Measurements from ENCODE around the gene ZRANB3.

The ZRANB3 gene

DNA sequence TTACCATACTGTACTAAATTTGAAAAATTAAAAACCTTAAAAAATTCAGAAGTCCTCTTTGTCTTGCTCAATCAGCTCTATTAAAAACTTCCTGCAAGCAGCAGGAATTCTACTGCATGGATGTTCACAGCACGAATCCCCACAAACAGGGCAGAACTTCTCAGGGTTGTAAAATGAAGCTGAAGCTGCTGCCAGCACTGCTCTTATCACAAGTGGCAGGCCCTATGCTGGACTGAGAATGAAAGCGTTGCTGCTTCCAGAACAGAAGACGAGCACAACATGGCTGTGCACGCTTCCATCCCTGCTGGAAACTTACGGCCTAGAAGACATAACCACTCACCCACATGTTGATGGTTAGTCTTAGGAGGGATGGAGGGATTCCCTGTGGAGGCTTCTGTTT is 345.0 kb downstream of the ZRANB3 start:
- TF ChIP-seq, protein P1, sequence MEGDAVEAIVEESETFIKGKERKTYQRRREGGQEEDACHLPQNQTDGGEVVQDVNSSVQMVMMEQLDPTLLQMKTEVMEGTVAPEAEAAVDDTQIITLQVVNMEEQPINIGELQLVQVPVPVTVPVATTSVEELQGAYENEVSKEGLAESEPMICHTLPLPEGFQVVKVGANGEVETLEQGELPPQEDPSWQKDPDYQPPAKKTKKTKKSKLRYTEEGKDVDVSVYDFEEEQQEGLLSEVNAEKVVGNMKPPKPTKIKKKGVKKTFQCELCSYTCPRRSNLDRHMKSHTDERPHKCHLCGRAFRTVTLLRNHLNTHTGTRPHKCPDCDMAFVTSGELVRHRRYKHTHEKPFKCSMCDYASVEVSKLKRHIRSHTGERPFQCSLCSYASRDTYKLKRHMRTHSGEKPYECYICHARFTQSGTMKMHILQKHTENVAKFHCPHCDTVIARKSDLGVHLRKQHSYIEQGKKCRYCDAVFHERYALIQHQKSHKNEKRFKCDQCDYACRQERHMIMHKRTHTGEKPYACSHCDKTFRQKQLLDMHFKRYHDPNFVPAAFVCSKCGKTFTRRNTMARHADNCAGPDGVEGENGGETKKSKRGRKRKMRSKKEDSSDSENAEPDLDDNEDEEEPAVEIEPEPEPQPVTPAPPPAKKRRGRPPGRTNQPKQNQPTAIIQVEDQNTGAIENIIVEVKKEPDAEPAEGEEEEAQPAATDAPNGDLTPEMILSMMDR (conservative IDR thresholded peaks at IDR 0.05; ENCODE audit: low read depth, low read length), result no peak
- H3K4me3 ChIP-seq (ENCODE audit: low read length), result no peak overlapping the region

DNA sequence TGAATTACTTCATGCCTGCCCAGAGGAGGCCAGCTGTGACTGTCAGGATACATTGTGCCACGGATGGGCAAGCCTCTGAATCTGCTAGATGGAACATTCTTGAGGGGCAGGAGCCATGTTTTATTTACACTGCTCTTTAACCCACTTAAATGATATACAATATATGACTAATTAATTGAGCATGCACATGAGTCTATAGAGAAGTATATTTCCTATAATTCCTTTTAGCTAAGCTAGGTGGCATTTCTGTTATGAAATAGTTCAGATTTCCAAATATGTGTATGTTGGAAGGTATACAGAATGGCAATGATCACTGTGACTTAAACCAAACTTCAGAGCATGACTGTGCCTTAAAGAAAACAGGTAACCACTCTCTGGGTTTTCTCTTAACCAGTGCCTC is 347.2 kb downstream of the ZRANB3 start:
- TF ChIP-seq, protein P1 (conservative IDR thresholded peaks at IDR 0.05; ENCODE audit: low read depth, low read length), result no peak
- DNase-seq (ENCODE audit: low read depth), result no peak
- H3K4me3 ChIP-seq (ENCODE audit: low read length), result no peak overlapping the region

More for the DNA sequence above, 345.0 kb downstream of the ZRANB3 start:
- DNase-seq (ENCODE audit: low read depth), result no peak

DNA sequence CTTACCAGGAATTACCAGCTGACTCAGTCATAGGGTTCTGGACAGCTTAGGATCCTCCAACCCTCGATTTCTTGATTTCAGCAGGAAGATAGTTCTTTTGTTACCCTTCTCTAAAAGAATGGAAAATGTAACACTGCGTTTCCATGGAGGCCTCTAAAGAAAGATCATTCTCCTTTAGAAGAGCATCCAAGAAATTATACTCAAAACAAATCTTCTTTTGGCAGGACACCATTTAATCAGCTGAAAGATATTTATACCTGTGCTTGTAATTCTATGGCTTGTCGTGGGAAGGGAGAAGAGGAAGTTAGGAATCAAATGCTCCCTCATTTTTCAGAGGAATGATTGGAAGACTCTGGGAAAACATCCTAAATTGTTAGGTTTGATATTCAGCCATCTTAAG is 348.4 kb downstream of the ZRANB3 start:
- no peak overlapping the region for H3K4me3 ChIP-seq (ENCODE audit: low read length)
- TF ChIP-seq, protein P1 (conservative IDR thresholded peaks at IDR 0.05; ENCODE audit: low read depth, low read length), result no peak
- DNase-seq (ENCODE audit: low read depth), result no peak

DNA sequence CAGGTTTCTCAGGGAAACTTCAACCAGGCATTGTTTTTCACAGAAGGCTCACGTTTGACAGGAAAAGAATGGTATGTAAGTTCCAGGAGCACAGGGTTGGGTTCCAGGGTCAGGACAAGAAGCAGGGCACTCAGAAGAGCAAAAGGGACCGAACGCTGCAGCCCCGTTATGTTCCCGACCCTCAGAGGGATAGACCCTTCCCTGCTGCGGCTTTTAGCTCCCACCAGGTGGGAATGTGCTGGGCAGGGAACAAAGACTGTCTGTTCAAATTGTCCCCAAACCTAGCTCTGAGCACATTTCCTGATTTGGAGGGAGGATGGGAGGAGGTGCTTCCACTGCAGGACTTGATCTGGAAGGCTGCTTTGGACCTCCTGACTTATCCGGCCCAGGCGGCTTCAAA is 348.8 kb downstream of the ZRANB3 start:
- TF ChIP-seq, protein P1 (conservative IDR thresholded peaks at IDR 0.05; ENCODE audit: low read depth, low read length), result no peak
- no peak overlapping the region for H3K4me3 ChIP-seq (ENCODE audit: low read length)
- no peak for DNase-seq (ENCODE audit: low read depth)

DNA sequence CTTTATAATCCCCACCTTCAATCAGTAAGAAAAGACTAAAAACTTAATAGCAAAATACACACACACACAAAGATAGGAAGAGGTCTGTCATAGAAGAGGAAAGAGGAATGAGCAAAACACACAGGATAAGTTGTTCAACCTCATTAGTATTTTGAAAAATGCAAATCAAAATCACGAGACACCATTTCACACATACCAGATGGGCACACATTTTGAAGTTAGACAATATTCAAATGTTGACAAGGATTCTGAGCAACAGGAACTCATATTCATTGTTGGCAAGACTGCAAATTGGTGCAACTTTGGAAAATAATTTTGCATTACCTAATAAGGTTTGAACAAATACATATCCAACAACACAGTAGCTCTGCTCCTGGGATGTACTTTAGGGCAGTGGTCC is 351.3 kb downstream of the ZRANB3 start:
- TF ChIP-seq, protein P1 (conservative IDR thresholded peaks at IDR 0.05; ENCODE audit: low read depth, low read length), result no peak
- no peak for DNase-seq (ENCODE audit: low read depth)
- H3K4me3 ChIP-seq (ENCODE audit: low read length), result no peak overlapping the region

DNA sequence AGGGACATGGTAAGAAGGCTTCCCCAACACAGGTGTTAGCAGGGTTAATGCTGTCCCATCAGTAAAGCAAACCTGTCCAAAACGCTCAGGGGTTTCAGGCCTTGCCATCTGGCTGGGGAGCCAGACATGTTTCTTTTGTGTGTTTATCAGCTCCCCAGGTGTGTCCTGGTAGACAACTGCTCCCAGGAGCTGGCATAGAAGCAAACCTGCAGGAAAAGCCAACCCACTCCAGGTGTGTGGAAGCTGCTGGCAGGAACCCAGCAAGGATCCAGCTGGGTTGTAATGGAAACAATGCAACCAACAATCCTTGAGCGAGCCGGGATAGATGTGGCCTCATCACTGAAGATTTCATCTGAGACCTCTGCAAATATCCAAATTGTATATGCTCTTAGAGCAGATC is 355.8 kb downstream of the ZRANB3 start:
- no peak for DNase-seq (ENCODE audit: low read depth)
- no peak overlapping the region for H3K4me3 ChIP-seq (ENCODE audit: low read length)
- TF ChIP-seq, protein P1 (conservative IDR thresholded peaks at IDR 0.05; ENCODE audit: low read depth, low read length), result no peak

DNA sequence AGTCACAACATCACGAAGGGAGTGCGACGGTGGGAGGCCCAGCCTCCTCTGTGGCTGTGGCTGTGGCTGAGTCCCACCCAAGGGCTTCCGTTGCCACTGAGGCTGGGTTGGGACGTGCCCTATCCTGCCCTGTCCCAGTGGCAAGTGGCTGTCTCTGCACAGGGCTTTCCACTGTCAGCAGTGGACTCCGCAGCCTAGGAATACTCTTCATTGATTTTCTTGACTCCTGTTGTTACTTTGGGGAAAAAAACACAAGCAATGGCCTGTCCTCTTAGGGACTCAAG is 356.3 kb downstream of the ZRANB3 start:
- no peak for DNase-seq (ENCODE audit: low read depth)
- TF ChIP-seq, protein P1 (conservative IDR thresholded peaks at IDR 0.05; ENCODE audit: low read depth, low read length), result no peak
- no peak overlapping the region for H3K4me3 ChIP-seq (ENCODE audit: low read length)

All from retinal pigment epithelial cell (primary cell).